Ramos (cell line): Measurements from ENCODE around the gene MISP3.

ENCODE experiments used
- in situ Hi-C: fragments of 300-500 bp; cut with MboI; formaldehyde crosslinking; loops from one replicate; pipeline ENCODE4 v1.14.3; 2022; ENCODE audit warnings: low sequenced_read_pairs; ENCODE audit not compliant: unreplicated experiment

Gene MISP3

DNA sequence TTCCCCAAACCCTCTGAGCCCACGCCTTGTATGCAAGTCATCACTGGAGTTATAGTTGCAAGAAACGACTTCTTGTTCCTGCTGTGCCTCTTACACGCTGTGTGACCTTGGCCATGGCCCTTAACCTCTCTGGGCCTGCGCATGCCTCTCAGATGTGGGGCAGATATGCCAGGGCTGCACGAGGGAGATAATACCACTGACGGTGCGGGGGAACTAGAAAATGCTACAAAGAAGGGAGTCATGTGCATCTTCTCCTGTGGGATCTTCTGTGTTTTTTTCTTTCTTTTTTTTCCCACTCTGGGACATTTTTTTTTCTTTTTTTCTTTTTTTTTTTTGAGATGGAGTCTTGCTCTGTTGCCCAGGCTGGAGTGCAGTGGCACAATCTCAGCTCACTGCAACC lies 22.3 kb downstream of the MISP3 start:
- in situ Hi-C loops: no loop called here

DNA sequence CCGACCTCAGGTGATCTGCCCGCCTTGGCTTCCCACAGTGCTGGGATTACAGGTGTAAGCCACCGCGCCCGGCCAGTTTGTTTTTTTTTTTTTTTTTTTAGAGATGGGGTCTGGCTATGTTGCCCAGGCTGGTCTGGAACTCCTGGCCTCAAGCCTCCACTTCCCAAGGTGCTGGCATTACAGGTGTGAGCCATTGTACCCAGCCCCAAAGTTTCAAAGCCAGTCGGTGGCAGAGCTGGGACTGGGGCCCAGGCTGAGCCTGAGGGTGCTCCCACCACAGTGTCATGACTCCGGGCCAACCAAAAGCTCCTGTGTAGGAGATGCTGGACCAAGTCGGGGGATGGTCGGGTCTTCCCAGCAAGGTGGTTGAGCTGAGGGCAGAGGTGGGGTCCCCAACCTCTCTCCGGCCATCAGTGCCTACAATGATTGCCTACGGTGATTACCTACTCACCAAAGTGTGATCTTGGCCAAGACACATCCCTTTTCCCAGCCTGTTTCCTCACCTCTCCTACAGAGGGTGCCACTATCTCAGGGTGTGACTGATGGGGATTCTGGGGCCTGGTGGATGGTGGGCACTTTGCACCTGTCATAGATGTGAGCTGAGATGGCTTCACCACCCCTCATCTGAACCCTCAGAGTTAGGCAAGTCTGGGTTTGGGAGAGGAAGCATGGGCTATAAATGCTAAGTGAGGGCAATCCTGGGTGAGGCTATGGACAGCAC lies 23.8 kb downstream of the MISP3 start:
- in situ Hi-C loops: no loop called here

DNA sequence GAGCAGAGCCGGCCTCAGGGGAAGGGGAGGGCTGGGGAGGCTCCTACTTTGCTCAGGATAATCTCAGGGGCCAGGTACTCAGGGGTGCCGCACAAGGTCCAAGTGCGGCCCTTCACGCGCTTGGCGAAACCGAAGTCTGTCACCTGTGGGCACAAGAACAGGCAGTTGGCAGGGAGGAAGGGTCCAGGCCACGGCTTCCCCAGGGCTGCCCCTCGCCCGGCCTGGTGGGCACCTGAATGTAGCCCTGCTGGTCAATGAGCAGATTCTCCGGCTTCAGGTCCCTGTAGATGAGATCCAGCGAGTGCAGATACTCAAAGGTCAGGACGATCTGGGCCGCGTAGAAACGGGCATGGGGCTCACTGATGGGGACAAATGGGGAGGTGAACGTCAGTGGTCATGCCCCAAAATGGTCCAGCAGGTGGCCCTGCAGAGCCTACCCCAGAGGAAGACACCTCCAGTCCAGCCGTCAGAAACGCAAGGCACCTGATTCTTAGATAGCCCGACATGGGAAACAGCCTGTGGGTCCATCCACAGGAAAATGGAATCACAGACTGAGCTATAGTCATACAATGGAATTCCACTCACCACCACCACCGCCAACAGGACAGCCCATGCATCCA lies 25.1 kb downstream of the MISP3 start:
- in situ Hi-C loops: no loop called here

DNA sequence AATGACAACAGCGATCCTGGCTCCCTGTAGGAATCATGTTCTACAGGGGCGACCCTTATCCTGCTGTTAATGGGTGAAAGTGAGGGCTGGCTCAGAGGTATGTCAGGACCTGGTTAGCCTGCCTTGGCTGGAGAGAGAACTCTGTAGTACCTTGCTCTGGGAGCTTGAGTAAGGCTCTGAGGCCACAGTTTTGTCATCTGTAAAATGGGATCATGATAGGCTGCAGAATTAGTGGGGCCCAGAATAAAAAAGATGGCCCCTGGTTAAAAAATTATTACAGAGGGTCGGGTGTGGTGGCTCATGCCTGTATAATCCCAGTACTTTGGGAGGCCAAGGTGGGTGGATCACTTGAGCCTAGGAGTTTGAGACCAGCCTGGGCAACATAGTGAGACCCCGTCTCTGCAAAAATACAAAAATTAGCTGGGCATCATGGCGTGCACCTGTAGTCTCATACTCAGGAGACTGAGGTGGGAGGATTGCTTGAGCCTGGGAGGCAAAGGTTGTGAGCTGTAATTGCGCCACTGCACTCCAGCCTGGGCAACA lies 28.5 kb downstream of the MISP3 start:
- in situ Hi-C loops: no loop called here

DNA sequence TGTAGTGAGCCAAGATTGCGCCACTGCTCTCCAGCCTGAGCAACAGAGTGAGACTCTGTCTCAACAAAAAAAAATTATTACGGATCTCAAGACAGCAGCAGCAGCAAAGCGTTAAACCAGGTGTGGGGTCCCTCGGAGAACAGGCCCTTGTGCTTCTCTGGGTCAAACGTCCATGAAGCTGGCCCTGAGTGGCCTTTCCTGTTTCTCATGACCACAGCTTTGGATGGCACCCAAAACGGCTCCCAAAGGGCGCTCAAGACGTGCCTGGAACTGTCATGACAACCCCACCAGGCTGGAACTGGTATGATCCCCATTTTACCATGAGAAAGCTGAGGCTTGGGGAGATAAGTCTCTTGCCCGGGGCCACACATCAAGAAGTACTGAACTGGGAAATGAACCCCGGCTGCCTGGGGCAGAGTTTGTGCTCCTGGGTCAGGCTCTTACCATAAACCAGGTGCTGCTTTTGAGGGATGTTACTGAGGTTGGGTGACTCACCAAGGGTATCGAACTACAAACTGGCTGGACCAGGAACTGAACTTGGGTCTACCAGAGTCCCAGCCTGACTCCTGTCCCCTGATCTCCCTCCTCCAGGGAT lies 29.6 kb downstream of the MISP3 start:
- in situ Hi-C loops: no loop called here

DNA sequence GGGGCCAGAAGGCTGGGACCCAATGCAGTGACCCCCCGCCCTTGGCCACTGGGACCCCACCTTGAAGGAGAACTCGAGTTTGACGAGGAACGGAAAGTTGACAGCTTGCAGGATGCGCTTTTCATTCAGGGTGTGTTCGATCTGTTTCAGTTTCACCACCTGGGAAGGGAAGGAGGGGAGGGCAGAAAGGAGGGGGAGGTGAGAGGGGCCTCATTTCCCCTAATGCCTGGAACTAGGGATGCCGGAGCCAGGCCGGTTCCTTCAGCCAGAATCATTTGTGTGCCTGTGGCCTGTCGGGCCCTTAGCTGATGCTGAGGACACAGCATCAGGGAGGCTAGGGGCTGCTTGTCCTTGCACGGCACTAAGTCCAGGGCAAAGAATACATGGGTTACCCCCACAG lies 30.2 kb downstream of the MISP3 start:
- in situ Hi-C loops: no loop called here

DNA sequence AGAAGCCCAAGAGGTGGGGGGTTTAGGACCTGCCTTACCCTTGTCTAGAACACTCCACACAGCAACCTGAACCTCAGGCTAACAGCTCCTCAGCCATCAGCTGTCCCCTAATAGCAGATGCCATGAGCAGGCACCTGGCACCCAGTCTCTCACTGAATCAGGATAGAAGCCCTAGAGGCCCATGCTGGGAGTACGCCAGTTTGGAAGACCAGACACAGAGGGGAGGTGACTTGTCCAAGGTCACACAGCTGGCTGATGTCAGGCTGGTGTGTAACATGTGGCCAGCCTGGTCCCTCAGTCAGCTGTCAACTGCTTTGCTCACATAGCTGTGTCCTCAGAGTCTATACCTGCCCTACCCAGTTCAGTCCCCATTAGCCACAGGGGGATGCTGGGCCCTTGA lies 30.7 kb downstream of the MISP3 start:
- in situ Hi-C loops: no loop called here

DNA sequence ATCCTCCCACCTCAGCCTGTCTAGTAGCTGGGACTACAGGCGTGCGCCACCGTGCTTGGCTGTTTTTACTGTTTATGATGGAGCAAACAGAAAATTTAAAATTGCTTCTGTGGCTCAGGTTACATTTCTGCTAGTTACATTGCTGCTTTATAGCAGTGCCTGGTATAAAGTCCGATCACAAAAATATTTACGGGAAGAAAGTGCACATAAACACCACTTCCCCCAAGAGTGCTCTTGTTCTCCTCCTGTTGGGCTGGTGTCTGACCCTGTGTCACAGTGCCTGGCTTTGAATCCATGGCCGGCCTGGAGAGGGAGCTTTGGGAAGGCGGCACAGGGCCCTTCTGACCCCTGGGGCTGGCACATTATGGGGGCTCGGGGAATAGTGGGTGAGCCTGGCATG lies 33.1 kb downstream of the MISP3 start:
- in situ Hi-C loops: no loop called here

DNA sequence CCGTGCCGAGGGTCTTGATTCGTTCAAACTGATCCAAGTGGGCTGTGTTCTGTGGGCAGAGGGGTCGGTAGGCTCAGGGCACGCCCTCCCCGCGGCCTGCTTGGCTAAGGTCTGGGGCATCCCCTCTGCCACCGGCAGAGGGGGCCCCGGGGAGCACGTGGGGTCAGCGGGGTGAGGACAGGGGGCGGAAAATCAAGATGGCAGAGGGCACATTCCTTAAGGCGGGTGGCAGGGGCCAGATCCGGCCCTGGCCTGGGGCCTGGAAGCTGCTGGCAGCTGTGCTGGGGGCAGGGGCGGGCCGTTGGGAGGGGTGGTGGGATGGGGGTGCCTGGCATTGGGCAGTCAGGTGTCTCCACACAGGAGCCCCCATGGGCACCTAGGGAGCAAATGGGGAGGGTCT lies 34.3 kb downstream of the MISP3 start:
- in situ Hi-C loops: no loop called here

DNA sequence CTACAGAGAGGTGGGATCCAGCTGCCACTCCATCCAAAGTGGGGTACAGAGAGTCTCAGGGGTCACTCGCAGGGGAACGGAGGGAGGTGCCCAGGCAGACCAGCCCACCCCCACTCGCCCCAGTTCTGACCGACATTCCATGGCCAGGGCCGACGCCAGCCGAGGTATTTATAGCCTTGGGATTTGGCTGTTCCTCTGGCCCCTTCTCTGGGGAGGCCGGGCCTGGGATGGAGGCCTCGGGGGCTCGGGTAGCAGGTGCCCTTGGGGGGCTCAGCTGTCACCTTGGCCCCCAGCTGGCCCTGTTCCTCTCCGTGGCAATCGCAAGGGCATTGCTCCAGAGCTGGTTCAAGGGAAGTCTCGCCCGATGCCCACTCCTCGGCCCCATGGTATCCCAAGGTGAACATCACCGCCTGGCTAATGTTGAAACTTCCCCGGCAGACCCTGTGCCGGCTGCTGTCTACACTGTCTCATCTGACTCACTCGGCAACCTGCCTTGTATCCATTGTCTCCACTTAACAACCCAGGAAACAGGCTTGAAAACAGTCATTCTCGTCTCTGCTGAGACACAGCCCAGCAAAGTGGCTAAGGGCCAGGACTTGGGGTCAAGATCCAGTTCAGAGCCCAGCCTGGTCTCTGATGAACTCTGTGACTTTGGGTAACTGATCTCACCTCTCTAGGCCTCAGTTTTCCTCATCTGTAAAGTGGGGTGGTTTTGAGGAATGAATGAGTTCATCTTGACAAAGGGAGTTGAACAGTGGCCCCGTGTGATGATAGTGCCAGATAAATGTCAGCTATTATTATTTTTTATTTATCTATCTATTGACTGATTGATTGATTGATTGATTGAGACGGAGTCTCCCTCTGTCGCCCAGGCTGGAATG lies 35.2 kb downstream of the MISP3 start:
- in situ Hi-C loops: no loop called here

DNA sequence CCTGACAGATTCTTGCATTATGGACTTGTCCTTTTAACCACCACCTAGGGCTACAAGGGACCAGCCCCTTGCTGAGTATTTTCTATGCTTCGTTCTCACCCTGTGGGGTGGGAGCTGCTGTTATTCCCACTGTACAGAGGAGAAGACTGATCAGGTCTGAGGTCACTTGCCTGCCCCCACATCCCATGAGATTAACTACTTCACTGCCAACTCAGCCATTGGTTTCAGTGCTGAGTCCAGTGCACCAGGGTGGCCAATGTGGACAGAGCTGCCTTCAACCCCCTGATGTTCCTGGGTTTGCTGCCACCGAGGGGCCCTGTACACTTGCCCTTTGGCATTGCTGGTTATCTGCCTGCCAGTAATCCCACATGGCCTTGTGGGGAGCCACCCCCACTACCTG lies 38.1 kb downstream of the MISP3 start:
- in situ Hi-C loops: no loop called here

DNA sequence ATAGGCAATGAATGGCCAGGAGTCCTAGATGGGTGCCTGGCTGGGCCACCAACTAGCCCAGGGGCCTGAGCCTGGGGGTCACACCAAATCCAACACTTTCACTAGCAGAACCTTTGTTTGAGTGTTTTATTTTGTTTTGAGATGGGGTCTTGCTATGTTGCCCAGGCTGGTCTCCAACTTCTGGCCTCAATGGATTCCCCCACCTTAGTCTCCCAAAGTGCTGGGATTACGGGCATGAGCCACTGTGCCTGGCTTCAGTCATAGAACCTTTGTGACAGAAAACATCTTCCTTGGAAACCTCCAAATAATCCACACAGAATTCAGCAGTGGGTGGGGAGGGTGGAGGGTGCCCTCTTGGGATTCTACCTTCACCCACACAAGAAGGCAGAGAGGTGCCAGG lies 38.9 kb downstream of the MISP3 start:
- in situ Hi-C loops: no loop called here

DNA sequence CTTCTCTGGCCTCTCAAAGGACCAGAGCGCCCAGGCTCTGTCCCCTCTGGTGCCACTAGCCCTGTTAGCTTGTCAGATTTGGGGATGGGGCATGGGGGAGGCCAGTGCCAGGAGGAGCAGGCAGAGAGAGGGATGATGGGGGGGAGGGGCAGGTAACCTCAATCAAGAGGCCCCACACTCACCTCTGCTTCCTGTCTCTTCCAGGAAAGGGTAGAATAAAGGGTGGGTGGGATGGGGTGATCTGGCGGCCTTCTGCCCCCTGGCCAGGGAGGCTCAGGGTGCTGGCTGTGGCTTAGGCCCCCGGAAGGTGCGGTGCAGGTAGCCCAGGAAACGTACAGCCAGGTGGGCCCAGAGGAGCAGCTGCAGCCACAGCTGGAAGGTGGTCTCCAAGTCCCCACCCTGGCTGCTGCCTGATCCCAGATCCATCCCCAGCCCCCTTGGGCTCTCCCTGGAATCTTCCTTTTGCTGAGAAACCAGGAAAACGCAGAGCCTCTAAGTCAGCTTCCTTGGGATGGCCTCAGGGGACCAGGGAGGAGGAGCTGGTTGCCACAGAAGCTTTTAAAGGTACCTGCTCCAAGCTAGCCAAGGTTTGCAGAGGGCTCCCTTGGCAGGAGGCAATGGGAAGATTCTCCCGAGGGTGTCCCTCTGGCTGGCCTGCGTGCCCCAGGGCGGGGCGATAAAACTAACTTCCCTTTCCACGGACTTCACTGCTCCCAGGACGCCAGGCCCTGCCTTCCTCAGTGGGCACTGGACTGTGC lies 39.6 kb downstream of the MISP3 start:
- in situ Hi-C loops: no loop called here

DNA sequence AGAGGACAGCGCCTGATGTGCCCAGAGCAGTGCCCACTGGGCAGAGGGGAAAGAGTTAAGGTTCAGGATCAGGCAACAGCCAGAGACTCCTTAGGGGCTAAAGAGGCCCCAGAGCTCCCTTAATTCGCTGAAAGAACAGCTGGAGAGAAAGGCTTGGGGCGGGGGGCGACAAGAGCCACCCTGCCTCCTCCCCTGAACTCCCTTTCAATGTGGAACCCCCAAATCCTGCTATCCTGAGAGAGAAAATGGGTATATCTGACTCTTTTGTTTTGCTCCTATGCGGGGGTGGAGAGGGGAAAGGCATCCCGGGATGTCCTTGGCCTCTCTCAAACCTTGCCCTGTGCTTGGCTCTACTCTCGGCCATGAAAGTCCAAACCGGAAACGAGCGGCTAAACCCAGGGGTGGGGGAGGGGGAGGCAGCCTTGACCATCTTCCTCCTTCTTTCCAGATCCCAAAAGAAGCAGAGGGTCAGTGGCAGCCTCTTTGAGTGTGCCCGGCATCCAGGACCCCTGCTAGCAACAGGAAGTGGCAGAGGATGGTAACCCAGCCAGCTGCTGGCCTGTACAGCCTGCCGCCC lies 40.3 kb downstream of the MISP3 start:
- in situ Hi-C loops: no loop called here

DNA sequence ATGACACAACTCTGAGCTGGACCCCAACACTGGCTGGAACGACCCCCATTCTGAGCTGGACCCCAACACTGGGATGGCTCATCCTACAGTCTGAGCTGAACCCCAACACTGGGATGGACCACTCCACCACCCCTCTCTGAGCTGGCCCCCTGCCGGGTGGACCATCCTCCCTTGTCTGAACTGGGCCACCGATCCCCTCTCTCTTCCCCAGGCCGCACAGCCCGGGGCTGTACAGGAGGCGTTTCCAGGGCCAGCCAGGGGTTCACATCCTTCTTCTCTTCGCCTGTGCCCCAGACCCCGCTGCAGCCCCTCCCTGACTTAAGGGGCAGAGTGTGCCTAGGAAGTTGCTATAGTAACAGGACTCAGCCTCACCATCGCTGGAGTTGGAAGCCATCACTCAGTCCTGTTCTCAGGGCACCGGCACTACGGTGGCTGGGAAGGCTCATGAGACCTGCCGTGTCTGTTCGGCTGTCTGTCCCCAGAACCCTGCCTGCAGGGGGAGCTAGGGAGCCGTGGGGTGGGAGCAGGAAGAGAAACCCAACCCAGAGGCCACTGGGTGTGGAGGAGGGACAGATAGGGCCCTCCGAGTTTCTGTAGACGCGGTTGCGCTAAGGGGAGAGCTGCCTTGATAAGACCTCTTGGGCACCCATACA lies 41.3 kb downstream of the MISP3 start:
- in situ Hi-C loops: no loop called here

DNA sequence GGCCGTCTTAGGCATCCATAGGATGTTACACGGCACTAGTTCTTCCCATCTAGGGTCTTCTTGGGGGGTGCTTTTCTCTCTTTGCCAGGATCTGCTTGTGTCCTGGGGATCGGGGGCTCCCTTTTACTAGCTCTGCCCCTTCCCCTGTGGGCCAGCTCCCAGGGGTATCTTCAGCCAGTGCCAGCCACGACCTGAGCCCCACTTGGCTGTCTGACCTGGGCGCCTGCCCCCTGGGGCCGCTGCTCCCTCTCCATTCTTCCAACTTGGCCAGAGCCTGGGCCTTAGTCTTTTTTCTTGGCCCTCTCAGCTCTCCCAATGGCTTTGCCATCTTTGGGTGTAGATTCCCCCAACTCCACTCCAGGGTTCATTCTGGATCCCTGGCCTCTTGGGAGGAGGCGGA lies 41.9 kb downstream of the MISP3 start:
- in situ Hi-C loops: no loop called here

DNA sequence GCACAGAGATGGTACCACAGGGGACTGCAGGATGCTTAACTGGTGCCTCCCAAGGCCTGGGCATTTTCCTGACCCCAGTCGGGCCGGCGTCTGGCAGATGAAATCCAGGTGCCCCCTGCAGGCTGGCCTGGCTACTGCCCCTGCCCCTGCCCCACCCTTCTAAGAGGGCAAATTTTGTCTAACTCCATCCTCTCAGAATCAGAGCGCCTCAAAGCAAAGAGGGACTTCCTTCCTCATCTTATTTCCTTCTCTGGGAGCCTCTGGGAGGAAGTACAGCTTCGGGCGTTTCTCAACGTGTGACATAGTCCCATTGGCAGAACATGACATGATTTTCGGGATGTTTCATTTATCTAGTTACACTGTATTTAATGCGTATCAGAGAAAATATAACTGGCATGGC lies 42.3 kb downstream of the MISP3 start:
- in situ Hi-C loops: no loop called here

DNA sequence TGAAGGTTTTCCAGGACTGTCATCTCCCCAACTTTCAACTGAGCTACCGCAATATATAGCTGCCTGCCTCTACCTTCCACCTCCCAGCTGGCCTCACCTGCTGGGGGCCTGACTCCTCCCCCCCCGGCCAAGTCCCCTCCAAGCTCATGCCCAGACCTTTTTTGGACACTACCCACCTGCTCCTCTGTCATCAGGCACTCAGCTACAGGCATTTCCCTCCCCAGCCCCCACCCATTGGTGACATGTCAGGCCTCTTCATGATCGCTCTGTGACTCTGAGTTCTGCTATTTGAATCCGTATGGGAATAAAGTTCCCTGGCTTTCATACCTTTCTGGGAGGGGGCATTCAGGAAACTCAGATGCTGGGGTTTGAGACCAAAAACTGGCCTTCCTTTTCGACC lies 43.2 kb downstream of the MISP3 start:
- in situ Hi-C loops: no loop called here

DNA sequence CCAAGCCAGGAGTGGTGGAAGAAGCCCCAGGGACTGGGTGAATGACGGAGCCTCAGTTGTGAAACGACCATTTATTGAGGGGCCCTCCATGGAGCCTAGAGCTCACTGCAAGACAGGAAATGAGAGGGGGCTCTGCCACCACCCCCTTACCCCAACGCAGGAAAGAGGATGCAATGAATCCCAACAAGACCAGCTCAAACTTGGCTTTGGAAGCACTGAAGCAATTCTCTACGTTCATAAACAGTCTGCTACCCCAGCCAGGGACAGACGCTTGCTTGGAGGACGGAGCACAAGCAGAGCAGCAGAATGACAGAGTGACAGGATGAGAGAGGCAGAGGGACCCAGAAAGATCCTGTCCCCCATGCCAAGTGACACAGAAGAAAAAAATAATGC lies 43.9 kb downstream of the MISP3 start:
- in situ Hi-C loops: no loop called here
